ENCODE data around the gene DENND2A.
"Not testable (repeated sequence)": the region's sequence is repeated elsewhere in the genome, so short reads cannot be mapped to it uniquely, and the experiment has no call there.

Gene DENND2A

DNA sequence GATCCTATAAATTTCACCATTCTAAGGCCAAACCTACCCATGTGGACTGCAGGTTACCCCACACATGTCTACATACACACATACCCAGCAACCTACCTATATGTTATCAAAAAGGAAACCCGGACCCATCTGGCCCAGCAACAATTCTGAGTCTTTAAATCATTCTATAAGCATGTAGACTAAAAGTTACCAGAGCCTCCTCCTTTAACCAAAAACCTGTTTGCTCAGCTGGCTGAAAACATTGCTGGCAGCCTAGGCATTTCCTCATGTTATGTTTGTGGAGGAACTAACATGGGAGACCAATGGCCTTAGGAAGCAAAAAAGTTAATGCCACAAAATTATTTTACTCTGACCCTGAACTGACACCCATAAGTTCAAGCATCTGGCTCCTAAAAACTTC lies 26.9 kb upstream of the DENND2A start:
- H3K36me3 Mint-ChIP-seq (ENCODE audit: low read depth): no peaks in the 10 kb centered on the region
- H3K9me3 Mint-ChIP-seq: no peaks in the 10 kb centered on the region

GRCh38 chr7:140662938-140663337 lies 22.3 kb upstream of the DENND2A start:
- not testable (repeated sequence) for H3K36me3 Mint-ChIP-seq (ENCODE audit: low read depth); H3K4me3 Mint-ChIP-seq; H3K27me3 Mint-ChIP-seq; ATAC-seq; DNase-seq; H3K9me3 Mint-ChIP-seq; H3K27ac Mint-ChIP-seq; H3K4me1 Mint-ChIP-seq

More for the DNA sequence above, 26.9 kb upstream of the DENND2A start:
- peaks cover 4% of the 10 kb centered on the region for H3K4me1 Mint-ChIP-seq
- no peak overlapping the region for H3K27ac Mint-ChIP-seq
- H3K27me3 Mint-ChIP-seq: no peaks in the 10 kb centered on the region
- H3K4me3 Mint-ChIP-seq: no peak overlapping the region
- no peak for DNase-seq
- no peak for ATAC-seq

DNA sequence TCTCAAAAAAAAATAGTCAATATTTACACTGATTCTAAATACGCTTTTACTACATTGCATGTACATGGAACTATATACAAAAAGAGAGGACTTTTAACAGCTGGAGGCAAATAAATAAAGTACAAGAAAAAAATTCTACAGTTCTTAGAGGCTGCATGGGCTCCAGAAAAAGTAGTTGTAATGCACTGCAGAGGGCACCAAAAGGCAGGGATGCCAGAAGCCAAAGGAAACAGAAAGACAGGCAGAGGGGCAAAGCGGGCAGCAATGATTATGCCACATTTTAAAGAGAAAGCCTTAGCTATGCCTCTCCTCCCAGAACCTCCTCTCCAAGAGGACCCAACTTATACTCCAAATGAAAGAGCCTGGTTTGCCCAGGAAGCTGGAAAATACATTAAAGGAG lies 20.5 kb upstream of the DENND2A start:
- Mint-ChIP-seq H3K4me1 (peaks cover 9% of the 10 kb centered on the region), H3K27ac (no peak overlapping the region), H3K9me3 (no peaks in the 10 kb centered on the region), H3K4me3 (no peak overlapping the region), H3K27me3 (peaks cover 2% of the 10 kb centered on the region), H3K36me3 (ENCODE audit: low read depth) (no peaks in the 10 kb centered on the region)
- DNase-seq: no peak
- ATAC-seq: no peak

DNA sequence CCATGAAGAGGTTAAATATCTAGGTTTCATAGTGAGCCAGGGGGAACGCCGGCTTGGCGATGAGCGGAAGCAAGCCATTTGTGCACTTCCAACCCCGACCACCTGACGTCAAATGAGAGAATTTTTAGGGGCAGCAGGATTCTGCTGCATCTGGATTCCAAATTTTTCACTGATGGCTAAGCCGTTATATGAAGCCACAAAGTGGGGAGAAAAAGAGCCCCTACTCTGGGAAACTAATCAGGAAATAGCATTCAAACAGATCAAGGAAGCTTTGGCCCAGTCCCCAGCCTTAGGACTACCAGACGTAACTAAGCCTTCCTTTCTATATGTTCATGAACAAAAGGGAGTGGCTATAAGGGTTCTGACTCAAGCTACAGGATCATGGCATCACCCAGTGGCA lies 19.2 kb upstream of the DENND2A start:
- H3K27ac Mint-ChIP-seq: no peak overlapping the region
- H3K9me3 Mint-ChIP-seq: no peaks in the 10 kb centered on the region
- H3K4me1 Mint-ChIP-seq: peaks cover 14% of the 10 kb centered on the region
- no peak for ATAC-seq
- DNase-seq: no peak
- H3K27me3 Mint-ChIP-seq: peaks cover 2% of the 10 kb centered on the region
- H3K36me3 Mint-ChIP-seq (ENCODE audit: low read depth): no peaks in the 10 kb centered on the region
- H3K4me3 Mint-ChIP-seq: no peak overlapping the region

DNA sequence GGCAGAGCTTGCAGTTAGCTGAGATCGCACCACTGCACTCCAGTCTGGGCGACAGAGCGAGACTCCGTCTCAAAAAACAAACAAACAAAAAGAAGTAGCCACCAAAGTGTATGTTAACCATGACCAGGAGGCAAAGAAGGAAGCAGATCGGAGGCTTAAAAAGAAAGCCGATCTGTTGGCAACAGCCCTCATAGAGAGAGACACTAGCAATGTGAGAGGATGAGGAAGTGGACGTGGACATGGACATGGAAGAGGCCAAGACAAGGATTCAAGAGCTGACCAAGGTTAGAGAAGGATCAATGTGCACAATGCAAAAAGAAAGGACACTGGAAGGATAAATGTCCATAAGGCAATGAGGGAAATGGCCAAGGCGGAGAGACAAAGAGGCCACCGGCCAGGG lies 17.3 kb upstream of the DENND2A start:
- peaks cover 16% of the 10 kb centered on the region for H3K4me1 Mint-ChIP-seq
- H3K36me3 Mint-ChIP-seq (ENCODE audit: low read depth): no peaks in the 10 kb centered on the region
- no peak overlapping the region for H3K4me3 Mint-ChIP-seq
- ATAC-seq: no peak
- no peak overlapping the region for H3K27ac Mint-ChIP-seq
- peaks cover 2% of the 10 kb centered on the region for H3K27me3 Mint-ChIP-seq
- no peak for DNase-seq
- H3K9me3 Mint-ChIP-seq: no peaks in the 10 kb centered on the region

DNA sequence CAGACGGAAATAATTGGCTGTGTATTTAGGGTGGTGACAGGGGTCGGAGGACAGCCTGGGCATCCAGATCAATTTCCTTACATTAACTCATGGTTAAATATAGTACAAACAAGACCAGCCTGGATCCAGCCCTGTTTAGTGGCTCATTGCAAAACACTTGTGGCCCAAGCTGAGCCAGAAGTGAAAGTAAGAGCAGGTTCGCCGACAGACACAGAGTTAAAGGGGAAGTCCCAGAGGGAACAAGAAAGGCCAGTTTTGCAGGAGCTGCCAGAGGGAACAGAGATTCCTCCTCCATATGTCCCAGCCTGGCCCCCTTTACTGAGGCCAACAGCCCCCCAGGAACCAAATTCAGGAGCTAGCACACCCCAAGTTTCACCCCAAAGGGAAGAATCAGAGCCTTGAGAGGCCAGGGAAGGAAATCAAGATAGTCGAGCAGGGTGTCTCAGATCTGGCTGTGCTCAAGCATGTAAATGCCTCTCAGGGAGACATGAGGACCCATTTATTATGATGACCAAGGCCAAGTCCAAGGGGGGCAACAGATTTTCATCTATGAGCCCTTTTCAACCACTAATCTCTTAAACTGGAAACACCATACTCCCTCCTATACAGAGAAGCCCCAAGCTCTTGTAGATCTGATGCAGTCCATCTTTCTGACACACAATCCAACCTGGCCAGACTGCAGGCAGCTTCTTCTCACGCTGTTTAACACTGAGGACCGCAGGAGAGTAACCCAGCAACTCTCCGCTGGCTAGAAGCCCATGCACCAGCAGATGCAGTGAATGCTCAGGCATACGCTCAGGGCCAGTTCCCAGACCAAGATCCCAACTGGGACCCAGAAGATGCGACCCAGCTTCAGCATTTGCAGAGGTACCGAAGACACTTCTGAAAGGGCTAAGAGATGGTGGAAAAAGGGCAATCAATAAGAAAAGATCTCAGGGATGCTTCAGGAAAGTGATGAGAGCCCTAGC lies 16.2 kb upstream of the DENND2A start:
- ATAC-seq (peak; percentile 86), DNase-seq (peak; percentile 30)
- peak overlapping the region; percentile 17 for H3K27ac Mint-ChIP-seq
- no peaks in the 10 kb centered on the region for H3K36me3 Mint-ChIP-seq (ENCODE audit: low read depth)
- H3K9me3 Mint-ChIP-seq: no peaks in the 10 kb centered on the region
- peaks cover 2% of the 10 kb centered on the region for H3K27me3 Mint-ChIP-seq
- peak overlapping the region; percentile 65 for H3K4me3 Mint-ChIP-seq
- H3K4me1 Mint-ChIP-seq: peaks cover 16% of the 10 kb centered on the region

DNA sequence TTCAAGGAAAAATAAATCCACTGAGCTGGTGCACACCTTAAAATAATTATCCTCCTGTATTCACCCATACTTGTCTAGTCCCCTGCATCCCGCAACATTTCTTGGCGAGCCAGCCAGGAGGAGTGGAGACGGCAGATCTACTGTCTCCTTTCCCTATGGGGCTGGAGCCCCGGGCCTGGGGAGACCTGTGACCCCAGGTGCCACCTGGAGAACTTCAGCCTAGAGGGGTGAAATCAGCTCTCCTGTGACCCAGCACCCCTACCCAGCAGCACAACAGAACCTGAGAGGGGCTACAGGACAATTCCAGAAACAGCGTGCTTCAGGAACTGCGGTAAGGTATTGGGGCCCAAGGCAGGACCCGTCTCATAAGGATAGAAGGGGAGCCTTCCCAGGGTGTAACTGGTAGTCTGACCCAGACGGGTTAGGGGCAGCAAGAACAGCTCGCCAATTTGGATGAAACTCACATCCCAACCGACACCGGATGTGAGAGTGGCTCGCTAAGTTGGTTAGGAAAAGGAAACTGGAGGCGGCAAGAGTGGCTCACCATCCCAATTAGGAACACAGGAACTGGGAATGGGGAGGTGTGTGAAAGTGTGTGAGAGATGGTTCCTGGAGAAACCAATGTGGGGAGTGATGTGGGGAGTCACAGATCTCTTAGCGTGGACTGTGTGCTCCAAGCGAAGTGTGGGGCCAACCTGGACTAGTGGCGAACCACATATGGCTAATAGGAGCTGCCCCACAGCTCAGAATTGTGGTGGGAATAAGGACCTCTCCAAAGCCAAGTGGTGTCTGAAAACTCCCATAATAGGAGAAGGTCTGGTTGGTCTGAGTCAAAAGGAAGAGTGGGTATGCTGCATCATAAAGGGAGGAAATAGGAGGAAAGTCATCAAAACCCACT lies 15.1 kb upstream of the DENND2A start:
- Mint-ChIP-seq H3K27me3 (peaks cover 2% of the 10 kb centered on the region), H3K9me3 (no peaks in the 10 kb centered on the region), H3K36me3 (ENCODE audit: low read depth) (no peaks in the 10 kb centered on the region), H3K27ac (no peak overlapping the region), H3K4me3 (peak overlapping the region; percentile 65), H3K4me1 (peaks cover 16% of the 10 kb centered on the region)
- ATAC-seq (no peak), DNase-seq (no peak)

GRCh38 chr7:140654661-140655060 lies 14.0 kb upstream of the DENND2A start:
- no peak overlapping the region for H3K27ac Mint-ChIP-seq

GRCh38 chr7:140654109-140654387 lies 13.4 kb upstream of the DENND2A start:
- Mint-ChIP-seq H3K4me3 (no peak overlapping the region), H3K27me3 (peaks cover 3% of the 10 kb centered on the region), H3K4me1 (peaks cover 16% of the 10 kb centered on the region), H3K36me3 (ENCODE audit: low read depth) (no peaks in the 10 kb centered on the region), H3K9me3 (no peaks in the 10 kb centered on the region), H3K27ac (no peak overlapping the region)
- no peak for DNase-seq
- ATAC-seq: no peak

More at GRCh38 chr7:140654661-140655060, 14.0 kb upstream of the DENND2A start:
- Mint-ChIP-seq H3K36me3 (ENCODE audit: low read depth) (no peaks in the 10 kb centered on the region), H3K4me3 (no peak overlapping the region), H3K4me1 (peaks cover 16% of the 10 kb centered on the region), H3K27me3 (peaks cover 2% of the 10 kb centered on the region), H3K9me3 (no peaks in the 10 kb centered on the region)
- no peak for DNase-seq
- no peak for ATAC-seq

DNA sequence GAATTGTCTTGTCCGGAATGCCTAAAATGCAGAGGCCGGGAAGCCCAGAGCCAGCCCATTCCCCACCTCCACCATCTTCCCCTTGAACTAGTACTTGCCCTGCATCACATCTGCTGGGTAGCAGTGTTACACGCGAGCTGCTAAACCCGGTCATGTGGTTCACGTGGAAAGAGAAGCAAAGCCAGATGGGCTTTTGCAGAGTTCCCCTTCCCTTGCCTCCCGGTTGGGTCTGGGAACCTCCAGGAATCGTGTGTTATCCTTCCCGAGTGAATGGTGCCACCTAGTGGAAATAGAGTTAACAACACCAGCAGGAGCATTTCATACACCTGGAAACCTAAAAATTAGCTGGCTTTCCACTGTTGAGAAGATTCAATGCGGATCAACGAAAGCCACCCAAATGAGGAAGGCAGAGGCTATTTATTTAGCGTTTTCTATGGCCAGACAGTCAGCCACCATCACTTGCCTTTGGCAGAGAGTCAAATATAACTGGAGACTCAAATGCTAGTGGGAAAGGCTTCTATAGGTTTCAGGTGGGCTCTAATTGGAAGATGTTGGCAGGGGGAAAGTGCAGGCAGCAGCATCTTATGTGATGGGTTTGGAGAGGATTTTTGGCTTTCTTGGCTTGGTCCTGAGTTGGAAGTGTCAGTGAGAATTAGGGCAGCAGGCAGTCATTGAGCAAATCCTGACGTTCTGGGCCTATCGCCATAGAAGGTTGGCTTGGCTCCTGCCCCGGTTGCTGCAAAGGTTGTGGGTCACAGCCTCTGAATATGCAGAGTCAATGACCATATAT lies 12.9 kb upstream of the DENND2A start:
- Mint-ChIP-seq H3K27ac (no peak overlapping the region), H3K9me3 (no peaks in the 10 kb centered on the region), H3K27me3 (peaks cover 3% of the 10 kb centered on the region), H3K36me3 (ENCODE audit: low read depth) (no peaks in the 10 kb centered on the region), H3K4me3 (no peak overlapping the region), H3K4me1 (peaks cover 16% of the 10 kb centered on the region)
- no peak for DNase-seq
- ATAC-seq: no peak

- peaks cover 9% of the 10 kb centered on the region for H3K4me1 Mint-ChIP-seq
- H3K36me3 Mint-ChIP-seq (ENCODE audit: low read depth): no peaks in the 10 kb centered on the region
- H3K9me3 Mint-ChIP-seq: no peaks in the 10 kb centered on the region
- no peak for ATAC-seq
- H3K27me3 Mint-ChIP-seq: peaks cover 3% of the 10 kb centered on the region
- no peak overlapping the region for H3K27ac Mint-ChIP-seq
- DNase-seq: no peak
- no peak overlapping the region for H3K4me3 Mint-ChIP-seq
Measured at GRCh38 chr7:140650367-140650766, 9.8 kb upstream of the DENND2A start.

GRCh38 chr7:140649556-140650205 lies 9.1 kb upstream of the DENND2A start:
- H3K36me3 Mint-ChIP-seq (ENCODE audit: low read depth): no peaks in the 10 kb centered on the region
- no peak for ATAC-seq
- no peak for DNase-seq
- peaks cover 9% of the 10 kb centered on the region for H3K27me3 Mint-ChIP-seq
- no peaks in the 10 kb centered on the region for H3K9me3 Mint-ChIP-seq
- peaks cover 9% of the 10 kb centered on the region for H3K4me1 Mint-ChIP-seq
- no peak overlapping the region for H3K27ac Mint-ChIP-seq
- H3K4me3 Mint-ChIP-seq: no peak overlapping the region

DNA sequence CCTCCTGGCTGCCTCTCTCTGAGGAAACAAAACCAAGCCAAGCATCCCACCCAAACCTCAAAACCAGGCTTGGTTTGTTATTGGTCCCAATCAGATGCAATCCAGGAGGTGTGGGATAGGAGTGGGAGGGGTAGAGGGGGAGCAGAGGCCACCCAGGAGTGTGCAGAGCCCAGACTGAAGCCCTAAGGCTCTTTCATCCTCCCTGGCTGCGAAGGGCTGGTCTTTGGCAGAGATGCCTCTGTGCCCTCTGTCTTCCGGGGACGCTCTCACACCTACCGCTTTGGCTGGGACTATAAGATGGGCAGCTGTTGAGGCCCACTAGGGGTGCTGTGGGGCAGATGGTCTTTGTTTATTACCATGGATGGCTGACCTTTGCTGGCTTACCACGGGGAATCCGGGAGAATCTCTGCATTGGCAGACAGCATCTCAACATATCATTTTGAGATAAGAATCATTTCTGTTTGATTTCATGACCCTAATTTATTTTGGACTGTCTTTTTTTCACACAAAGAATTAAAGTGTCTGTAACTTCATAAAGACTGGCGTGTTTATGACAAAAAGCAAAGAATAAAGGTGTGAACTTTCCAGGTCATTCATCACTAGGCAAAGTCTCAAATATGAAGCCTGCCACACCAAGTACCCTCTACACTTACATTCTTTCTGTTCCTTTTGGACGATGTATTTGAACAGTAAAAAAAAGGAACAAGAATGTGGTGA lies 6.5 kb upstream of the DENND2A start:
- H3K36me3 Mint-ChIP-seq (ENCODE audit: low read depth): no peaks in the 10 kb centered on the region
- DNase-seq (peak; percentile 36), ATAC-seq (peak; percentile 85)
- H3K9me3 Mint-ChIP-seq: no peaks in the 10 kb centered on the region
- H3K27ac Mint-ChIP-seq: no peak overlapping the region
- no peak overlapping the region for H3K4me3 Mint-ChIP-seq
- H3K27me3 Mint-ChIP-seq: peaks cover 25% of the 10 kb centered on the region
- H3K4me1 Mint-ChIP-seq: peaks cover 7% of the 10 kb centered on the region
